Measurements from ENCODE around the gene CLDN15.

DNA sequence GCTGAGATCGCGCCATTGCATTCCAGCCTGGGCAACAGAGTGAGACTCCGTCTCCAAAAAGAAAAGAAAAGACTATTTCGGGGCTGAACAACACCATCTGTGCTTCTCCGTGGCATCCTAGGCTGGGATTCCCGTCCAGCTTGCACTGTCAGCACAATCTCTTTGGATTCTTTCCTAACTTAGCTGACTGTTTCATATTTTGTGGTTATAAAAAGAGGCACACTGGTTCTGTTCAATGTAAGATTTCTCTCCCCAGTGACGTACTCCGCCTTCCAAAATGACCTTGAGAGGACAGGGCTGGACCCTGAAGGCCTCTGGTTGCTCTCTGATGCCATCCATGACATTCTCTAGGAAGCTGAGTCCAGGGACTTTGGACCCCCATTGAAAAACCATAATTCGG is 10.9 kb downstream of the CLDN15 start:
- TF ChIP-seq GATA1 (IDR thresholded peaks at IDR 0.05; ENCODE audit: low read depth, low read length) (no peak), POLR2A (IDR thresholded peaks at IDR 0.05; ENCODE audit: low read length) (no peak)

All from erythroblast (primary cell).